ENCODE measurements around the gene DNMT1. TPM values are rescaled to one million over a fixed set of nuclear protein-coding genes. Genes with fewer than 3 reads are reported as not detected.

DNMT1 gene
- total RNA-seq, 4 donors from 2014 or later = 36.1 to 54.4 (median 44.2) TPM

DNA sequence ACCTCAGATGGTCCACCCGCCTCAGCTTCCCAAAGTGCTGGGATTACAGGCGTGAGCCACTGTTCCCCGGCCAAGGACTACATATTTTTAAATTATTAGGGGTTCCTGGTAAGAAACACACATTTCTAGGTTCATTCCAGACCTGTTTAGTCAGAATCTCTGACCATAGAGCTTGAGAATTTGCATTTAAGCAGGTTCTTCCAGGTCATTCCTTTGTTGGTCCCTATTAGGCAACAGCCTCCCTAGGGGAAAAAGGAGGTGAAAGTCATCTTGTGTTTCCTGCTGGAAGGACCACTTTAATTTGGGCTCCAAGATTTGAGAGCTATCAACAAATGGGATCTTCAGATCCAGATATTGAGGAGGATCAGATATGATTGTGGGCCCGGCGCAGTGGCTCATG, 20.0 kb upstream of the DNMT1 start:
- TF ChIP-seq EP300 (IDR thresholded peaks at IDR 0.05) = no peak
- TF ChIP-seq POLR2AphosphoS5 (IDR thresholded peaks at IDR 0.05) = no peak
- TF ChIP-seq, protein P1, sequence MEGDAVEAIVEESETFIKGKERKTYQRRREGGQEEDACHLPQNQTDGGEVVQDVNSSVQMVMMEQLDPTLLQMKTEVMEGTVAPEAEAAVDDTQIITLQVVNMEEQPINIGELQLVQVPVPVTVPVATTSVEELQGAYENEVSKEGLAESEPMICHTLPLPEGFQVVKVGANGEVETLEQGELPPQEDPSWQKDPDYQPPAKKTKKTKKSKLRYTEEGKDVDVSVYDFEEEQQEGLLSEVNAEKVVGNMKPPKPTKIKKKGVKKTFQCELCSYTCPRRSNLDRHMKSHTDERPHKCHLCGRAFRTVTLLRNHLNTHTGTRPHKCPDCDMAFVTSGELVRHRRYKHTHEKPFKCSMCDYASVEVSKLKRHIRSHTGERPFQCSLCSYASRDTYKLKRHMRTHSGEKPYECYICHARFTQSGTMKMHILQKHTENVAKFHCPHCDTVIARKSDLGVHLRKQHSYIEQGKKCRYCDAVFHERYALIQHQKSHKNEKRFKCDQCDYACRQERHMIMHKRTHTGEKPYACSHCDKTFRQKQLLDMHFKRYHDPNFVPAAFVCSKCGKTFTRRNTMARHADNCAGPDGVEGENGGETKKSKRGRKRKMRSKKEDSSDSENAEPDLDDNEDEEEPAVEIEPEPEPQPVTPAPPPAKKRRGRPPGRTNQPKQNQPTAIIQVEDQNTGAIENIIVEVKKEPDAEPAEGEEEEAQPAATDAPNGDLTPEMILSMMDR (IDR thresholded peaks at IDR 0.05) = no peak
- no peak for TF ChIP-seq POLR2A (IDR thresholded peaks at IDR 0.05)
- WGBS = 98% methylated on average over 5 of the region's 5 CpGs

DNA sequence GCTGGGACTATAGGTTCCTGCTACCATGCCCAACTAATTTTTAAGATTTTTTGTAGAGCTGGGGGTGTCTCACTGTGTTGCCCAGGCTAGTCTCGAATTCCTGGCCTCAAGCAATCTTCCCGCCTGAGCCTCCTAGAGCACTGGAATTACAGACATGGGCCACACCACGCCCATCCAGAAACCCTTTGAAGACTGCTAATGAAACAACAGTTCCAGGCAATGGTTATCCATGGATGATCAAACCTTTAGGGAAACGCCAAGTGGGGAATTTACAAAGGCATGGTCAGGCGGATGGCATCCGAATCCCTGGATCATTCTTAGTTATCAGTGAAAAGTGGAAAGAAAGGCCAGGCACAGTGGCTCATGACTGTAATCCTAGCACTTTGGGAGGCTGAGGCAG, 16.9 kb upstream of the DNMT1 start:
- TF ChIP-seq EP300 (IDR thresholded peaks at IDR 0.05) = no peak
- TF ChIP-seq, protein P1 (IDR thresholded peaks at IDR 0.05) = no peak
- TF ChIP-seq POLR2A (IDR thresholded peaks at IDR 0.05) = no peak
- TF ChIP-seq POLR2AphosphoS5 (IDR thresholded peaks at IDR 0.05) = no peak
- no peaks in the 10 kb centered on the region for H3K36me3 ChIP-seq
- peaks cover 3% of the 10 kb centered on the region for H3K9me3 ChIP-seq
- H3K27ac ChIP-seq = no peak overlapping the region
- H3K4me3 ChIP-seq = no peak overlapping the region
- H3K27me3 ChIP-seq = no peaks in the 10 kb centered on the region
- 76% methylated on average over 6 of the region's 6 CpGs for whole genome bisulfite sequencing
- DNase-seq (ENCODE audit: low spot score in 2 of 2) = no peak
- no peaks in the 10 kb centered on the region for H3K4me1 ChIP-seq

More for the DNA sequence above, 20.0 kb upstream of the DNMT1 start:
- H3K27me3 ChIP-seq = no peaks in the 10 kb centered on the region
- no peak overlapping the region for H3K27ac ChIP-seq
- H3K36me3 ChIP-seq = no peaks in the 10 kb centered on the region
- H3K9me3 ChIP-seq = no peaks in the 10 kb centered on the region
- no peak for DNase-seq (ENCODE audit: low spot score in 2 of 2)
- no peak overlapping the region for H3K4me3 ChIP-seq
- H3K4me1 ChIP-seq = no peaks in the 10 kb centered on the region

DNA sequence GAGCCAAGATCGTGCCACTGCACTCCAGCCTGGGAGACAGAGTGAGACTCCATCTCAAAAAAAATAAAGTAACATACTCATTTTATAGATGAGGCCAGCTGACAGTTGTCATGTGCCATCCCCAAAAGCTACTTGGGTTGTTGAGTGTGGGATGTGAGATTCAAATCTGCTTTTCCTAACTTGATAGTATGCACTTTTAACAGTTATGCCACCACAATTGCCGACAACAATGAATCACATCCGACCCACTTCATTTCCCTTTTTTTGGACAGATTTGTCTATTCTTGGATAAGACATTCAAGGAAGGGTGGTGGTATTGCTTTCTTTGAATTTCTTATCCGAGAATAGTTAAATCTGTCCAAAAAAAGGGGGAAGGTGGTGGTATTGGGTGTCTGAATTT, 16.3 kb upstream of the DNMT1 start:
- Histone ChIP-seq H3K9me3 (peaks cover 3% of the 10 kb centered on the region), H3K27ac (no peak overlapping the region), H3K4me3 (no peak overlapping the region), H3K27me3 (no peaks in the 10 kb centered on the region), H3K36me3 (no peaks in the 10 kb centered on the region), H3K4me1 (no peaks in the 10 kb centered on the region)
- WGBS = 73% methylated on average over 4 of the region's 4 CpGs
- no peak for TF ChIP-seq POLR2AphosphoS5 (IDR thresholded peaks at IDR 0.05)
- TF ChIP-seq, protein P1 (IDR thresholded peaks at IDR 0.05) = no peak
- no peak for TF ChIP-seq EP300 (IDR thresholded peaks at IDR 0.05)
- TF ChIP-seq POLR2A (IDR thresholded peaks at IDR 0.05) = no peak
- no peak for DNase-seq (ENCODE audit: low spot score in 2 of 2)

DNA sequence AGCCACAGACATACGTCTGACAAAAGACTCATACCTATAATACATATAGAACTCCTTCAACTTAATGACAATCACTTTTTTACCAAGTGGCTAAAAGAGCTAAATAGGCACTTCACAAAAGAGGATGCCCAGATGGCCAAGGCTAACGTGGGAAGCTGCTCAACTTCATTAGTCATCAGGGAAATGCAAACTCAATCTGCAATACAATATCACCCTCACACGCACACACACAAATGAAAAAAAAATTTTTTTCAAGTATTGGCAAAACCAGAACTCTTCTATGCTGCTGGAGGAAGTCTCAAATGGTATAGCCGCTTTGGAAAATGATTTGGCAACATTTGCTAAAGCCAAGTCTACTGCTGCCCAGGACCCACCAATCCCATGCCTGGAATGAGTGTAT, 14.6 kb upstream of the DNMT1 start:
- TF ChIP-seq POLR2AphosphoS5 (IDR thresholded peaks at IDR 0.05) (no peak), EP300 (IDR thresholded peaks at IDR 0.05) (no peak), POLR2A (IDR thresholded peaks at IDR 0.05) (no peak)
- TF ChIP-seq, protein P1 (IDR thresholded peaks at IDR 0.05) = no peak
- 65% methylated on average over 4 of the region's 4 CpGs for WGBS
- H3K9me3 ChIP-seq = peaks cover 3% of the 10 kb centered on the region

DNA sequence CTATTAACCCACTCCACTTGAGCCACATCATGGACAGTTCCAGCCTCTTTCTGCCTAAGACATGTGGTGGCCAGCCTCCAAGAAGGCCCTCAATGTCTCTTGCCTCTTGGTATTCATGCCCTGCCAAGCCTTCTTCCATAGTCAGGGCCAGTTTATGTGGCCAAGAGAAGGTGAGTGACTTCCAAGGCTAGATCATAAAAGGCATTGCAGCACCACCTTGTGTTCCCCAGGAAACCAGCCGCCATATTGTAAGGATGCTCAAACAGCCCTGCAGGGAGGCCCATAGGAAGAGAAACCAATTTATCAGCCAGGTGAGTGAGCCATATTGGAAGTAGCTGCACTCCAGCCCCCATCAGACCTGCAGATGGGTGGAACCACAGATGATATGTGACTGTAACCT, 12.3 kb upstream of the DNMT1 start:
- 100% methylated on average over 1 of the region's 1 CpG for WGBS
- H3K4me1 ChIP-seq = no peaks in the 10 kb centered on the region
- H3K36me3 ChIP-seq = no peaks in the 10 kb centered on the region
- peaks cover 3% of the 10 kb centered on the region for H3K9me3 ChIP-seq
- no peak overlapping the region for H3K4me3 ChIP-seq
- H3K27ac ChIP-seq = no peak overlapping the region
- no peak for DNase-seq (ENCODE audit: low spot score in 2 of 2)
- TF ChIP-seq, protein P1 (IDR thresholded peaks at IDR 0.05) = no peak
- no peaks in the 10 kb centered on the region for H3K27me3 ChIP-seq

More for the DNA sequence above, 14.6 kb upstream of the DNMT1 start:
- H3K4me3 ChIP-seq = no peak overlapping the region
- no peak overlapping the region for H3K27ac ChIP-seq
- no peaks in the 10 kb centered on the region for H3K36me3 ChIP-seq
- no peak for DNase-seq (ENCODE audit: low spot score in 2 of 2)
- H3K27me3 ChIP-seq = no peaks in the 10 kb centered on the region
- no peaks in the 10 kb centered on the region for H3K4me1 ChIP-seq

Measured in suprapubic skin (tissue), 4 donors.